HG02610 (cell line): ENCODE data around the gene STH.

Source experiments
- ATAC-seq: cut with Tn5 transposase; IDR thresholded peaks from one replicate; pipeline ENCODE4 v1.9.1; 2021; ENCODE audit warnings: mild to moderate bottlenecking, moderate library complexity; ENCODE audit not compliant: unreplicated experiment

The STH gene

DNA sequence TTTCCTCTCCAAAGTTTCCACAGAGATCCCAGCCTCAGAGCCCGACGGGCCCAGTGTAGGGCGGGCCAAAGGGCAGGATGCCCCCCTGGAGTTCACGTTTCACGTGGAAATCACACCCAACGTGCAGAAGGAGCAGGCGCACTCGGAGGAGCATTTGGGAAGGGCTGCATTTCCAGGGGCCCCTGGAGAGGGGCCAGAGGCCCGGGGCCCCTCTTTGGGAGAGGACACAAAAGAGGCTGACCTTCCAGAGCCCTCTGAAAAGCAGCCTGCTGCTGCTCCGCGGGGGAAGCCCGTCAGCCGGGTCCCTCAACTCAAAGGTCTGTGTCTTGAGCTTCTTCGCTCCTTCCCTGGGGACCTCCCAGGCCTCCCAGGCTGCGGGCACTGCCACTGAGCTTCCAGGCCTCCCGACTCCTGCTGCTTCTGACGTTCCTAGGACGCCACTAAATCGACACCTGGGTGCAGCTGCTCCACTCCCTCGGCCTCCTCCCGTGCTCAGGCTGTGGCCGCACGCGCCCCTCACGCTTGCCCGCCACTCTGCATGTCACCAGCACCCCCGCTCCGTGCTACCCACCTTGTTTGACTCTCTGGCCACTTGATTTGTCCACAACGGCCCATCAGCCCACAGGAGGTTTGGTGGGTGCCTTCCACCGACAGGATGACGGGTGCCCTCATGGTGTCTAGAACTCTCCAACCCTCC, 15.3 kb upstream of the STH start:
- no peak for ATAC-seq

DNA sequence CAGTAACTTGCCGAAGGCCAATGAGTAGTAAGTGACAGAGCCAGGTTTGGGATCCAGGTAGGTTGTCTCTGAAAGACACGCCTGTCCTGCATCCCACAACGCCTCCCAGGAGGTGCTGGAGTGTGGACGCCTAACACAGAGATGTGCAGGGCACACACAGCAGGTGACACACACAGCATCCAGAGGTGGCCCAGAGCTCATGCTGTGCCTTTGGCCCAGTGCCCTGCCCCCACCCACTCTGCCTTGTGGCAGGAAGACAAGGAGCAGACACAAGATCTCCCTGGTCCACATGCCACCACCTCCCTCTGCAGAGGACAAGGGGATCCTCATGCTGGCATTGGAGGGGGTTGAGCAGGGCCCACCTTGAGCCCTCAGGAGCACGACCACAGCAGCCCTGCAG, 14.7 kb upstream of the STH start:
- ATAC-seq, result no peak

DNA sequence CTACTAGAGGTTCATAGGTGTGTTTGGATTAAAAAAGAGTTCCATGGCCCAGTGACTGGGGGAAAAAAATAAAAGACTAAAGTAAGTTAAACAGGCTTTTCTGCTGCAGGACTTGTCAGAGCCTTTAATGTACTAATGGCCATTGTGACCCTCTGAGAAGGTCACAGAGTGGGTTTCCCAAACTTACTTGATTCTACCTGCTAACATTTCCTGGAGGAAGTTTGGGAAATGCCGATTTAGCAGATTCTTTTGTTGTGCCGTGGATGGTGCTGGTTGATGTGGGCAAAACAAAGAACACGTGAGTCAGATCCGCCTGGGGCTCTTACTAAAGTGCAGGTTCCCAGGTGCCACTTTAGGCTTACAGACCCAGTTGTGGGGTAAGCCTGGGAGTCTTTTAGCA, 13.6 kb upstream of the STH start:
- ATAC-seq, result no peak

DNA sequence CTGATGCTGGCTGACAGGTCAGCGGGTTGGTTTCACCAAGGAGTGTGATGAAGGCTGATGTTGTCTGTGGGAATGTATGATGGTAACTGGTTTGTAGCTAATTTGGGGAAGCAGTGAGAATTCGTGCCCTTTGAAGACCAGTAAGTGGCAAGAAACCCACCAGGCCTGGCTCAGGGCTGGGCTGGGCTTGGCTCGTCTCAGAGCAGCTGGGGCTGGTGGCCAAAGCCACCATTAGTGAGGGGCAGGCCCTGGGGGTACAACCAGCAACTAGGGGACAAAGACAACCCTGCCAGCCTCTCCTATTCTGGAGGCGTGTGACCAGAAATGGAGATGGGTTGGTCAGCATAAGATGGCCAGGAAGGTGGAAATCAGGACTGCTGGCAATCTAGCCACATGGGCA, 13.0 kb upstream of the STH start:
- ATAC-seq, result no peak

DNA sequence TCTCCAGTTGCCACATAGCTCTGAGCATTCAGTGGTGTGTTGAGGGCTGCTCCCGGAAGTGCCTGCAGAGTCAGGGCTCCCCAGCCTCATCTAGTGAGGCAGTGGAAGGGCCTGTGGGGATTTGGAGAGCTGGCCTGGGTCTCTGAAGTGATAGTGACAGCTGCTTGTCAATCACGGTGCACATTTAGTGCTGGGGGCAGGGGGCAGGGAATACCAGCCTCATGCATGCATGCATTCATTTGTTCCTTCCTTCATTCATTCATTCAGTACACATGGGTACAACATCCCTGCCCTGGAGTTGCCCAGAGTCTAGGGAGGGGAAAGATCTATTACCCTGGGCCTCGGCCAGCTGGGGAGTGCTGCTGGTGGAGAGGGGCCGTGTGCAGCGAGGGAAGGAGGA, 11.3 kb upstream of the STH start:
- ATAC-seq, result no peak

DNA sequence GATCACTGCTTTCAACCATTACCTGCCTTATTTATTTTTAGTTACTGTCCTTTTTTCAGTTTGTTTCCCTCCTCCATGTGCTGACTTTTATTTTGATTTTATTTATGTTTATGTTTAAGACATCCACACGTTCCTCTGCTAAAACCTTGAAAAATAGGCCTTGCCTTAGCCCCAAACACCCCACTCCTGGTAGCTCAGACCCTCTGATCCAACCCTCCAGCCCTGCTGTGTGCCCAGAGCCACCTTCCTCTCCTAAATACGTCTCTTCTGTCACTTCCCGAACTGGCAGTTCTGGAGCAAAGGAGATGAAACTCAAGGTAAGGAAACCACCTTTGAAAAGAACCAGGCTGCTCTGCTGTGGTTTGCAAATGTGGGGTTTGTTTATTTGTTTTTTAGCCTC, 9.3 kb upstream of the STH start:
- ATAC-seq, result no peak

DNA sequence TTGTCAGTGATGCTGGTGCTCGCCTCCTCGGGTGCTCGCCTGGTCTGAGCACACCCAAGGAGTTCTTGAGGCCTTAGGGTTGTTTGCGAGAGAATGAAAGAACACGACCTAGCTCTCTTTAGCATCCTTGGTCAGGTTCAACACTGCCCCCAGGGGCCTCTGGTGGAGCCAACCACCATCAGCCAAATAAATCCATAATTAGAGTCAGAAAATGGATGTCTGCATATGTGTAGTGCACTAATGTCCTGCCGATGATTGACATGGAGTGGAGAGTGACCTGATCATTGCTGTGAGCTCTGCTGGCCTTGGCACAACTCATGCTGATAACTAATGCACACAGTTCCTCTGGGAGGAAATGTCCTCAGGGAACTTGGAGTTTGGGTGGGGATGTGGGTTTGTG, 8.2 kb upstream of the STH start:
- ATAC-seq, result no peak

GRCh38 chr17:45991341-45991740, 7.7 kb upstream of the STH start:
- no peak for ATAC-seq

- ATAC-seq, result no peak
These were observed 6.9 kb upstream of the STH start for GRCh38 chr17:45992175-45992574.

GRCh38 chr17:45992904-45993303, 6.1 kb upstream of the STH start:
- no peak for ATAC-seq

DNA sequence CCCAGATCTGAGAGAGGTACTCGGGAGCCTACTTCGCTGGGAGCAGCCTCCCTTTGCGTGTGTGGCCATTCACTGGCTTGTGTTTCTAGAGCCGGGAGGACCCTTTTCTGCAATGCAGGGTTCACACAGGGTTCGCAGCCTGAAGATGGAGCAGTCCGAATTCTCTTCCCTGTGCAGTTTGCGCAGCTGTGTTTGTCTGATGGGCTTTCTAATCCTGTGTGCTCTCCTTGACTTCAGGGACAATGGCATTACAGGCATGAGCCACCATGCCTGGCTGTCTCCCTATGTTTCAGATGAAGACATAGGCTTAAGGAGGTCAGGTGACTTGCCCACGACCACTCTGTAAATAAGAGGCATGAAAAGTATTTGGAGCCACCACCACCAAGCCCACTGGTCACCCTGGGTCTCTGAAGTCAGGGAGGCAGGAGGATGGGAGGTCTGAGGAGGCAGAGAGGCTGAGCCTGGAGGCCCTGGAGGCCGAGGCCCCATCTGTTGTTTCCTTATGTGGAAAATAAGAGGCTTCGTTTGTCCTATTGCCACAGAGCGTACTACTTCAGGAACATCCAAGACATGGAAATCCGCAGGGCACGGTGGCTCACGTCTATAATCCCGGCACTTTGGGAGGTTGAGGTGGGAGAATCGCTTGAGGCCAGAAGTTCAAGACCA, 5.0 kb upstream of the STH start:
- ATAC-seq, result no peak

- ATAC-seq, result no peak
These were observed 4.1 kb upstream of the STH start for GRCh38 chr17:45994987-45995386.

GRCh38 chr17:45995627-45996270, 3.3 kb upstream of the STH start:
- no peak for ATAC-seq

DNA sequence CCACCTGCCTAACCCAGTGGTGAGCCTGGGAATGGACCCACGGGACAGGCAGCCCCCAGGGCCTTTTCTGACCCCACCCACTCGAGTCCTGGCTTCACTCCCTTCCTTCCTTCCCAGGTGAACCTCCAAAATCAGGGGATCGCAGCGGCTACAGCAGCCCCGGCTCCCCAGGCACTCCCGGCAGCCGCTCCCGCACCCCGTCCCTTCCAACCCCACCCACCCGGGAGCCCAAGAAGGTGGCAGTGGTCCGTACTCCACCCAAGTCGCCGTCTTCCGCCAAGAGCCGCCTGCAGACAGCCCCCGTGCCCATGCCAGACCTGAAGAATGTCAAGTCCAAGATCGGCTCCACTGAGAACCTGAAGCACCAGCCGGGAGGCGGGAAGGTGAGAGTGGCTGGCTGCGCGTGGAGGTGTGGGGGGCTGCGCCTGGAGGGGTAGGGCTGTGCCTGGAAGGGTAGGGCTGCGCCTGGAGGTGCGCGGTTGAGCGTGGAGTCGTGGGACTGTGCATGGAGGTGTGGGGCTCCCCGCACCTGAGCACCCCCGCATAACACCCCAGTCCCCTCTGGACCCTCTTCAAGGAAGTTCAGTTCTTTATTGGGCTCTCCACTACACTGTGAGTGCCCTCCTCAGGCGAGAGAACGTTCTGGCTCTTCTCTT, 2.6 kb upstream of the STH start:
- no peak for ATAC-seq

DNA sequence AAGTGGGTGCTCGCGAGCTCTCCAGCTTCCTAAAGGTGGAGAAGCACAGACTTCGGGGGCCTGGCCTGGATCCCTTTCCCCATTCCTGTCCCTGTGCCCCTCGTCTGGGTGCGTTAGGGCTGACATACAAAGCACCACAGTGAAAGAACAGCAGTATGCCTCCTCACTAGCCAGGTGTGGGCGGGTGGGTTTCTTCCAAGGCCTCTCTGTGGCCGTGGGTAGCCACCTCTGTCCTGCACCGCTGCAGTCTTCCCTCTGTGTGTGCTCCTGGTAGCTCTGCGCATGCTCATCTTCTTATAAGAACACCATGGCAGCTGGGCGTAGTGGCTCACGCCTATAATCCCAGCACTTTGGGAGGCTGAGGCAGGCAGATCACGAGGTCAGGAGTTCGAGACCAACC, 1.9 kb upstream of the STH start:
- ATAC-seq, result no peak

GRCh38 chr17:45997624-45998023, 1.4 kb upstream of the STH start:
- ATAC-seq, result no peak

- no peak for ATAC-seq
These were observed 845 bp downstream of the STH start for GRCh38 chr17:45999900-46000290.

DNA sequence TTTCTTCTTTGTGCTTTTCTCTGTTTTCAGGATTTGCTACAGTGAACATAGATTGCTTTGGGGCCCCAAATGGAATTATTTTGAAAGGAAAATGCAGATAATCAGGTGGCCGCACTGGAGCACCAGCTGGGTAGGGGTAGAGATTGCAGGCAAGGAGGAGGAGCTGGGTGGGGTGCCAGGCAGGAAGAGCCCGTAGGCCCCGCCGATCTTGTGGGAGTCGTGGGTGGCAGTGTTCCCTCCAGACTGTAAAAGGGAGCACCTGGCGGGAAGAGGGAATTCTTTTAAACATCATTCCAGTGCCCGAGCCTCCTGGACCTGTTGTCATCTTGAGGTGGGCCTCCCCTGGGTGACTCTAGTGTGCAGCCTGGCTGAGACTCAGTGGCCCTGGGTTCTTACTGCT, 1.2 kb downstream of the STH start:
- no peak for ATAC-seq

- no peak for ATAC-seq
These were observed 1.7 kb downstream of the STH start for GRCh38 chr17:46000757-46001156.

- ATAC-seq, result no peak
These were observed 2.6 kb downstream of the STH start for GRCh38 chr17:46001390-46002310.
